Peyer's patch (tissue), 4 donors: ENCODE data around the gene SCN2B. TPM values are rescaled to one million over a fixed set of nuclear protein-coding genes. Genes with fewer than 3 reads are reported as not detected.

Experiments
- DNase-seq, 3 donors: peaks; one replicate each; pipeline ENCODE4 v3.0.0-alpha.2; 2017 to 2019
- H3K27ac ChIP-seq, 4 donors: fragments of 200-600 bp; sonication (generic); one replicate each; pipeline ENCODE4 v1.5.1; 2016 to 2019
- H3K27me3 ChIP-seq, 2 donors: fragments of 200-600 bp; sonication (generic); one replicate each; pipeline ENCODE4 v1.5.1; 2019
- H3K36me3 ChIP-seq, 3 donors: fragments of 200-600 bp; sonication (generic); one replicate each; pipeline ENCODE4 v1.5.1; 2016 to 2019
- H3K4me1 ChIP-seq, 4 donors: fragments of 200-600 bp; sonication (generic); one replicate each; pipeline ENCODE4 v1.5.1; 2016 to 2019
- H3K4me3 ChIP-seq, 4 donors: fragments of 200-600 bp; sonication (generic); 1 replicate in 3 of 4; 2 replicates in 1 of 4; pipeline ENCODE4 v1.5.1; 2016 to 2019; ENCODE audit warnings: mild to moderate bottlenecking in 1 of 4
- H3K9me3 ChIP-seq, 4 donors: fragments of 200-600 bp; sonication (generic); one replicate each; pipeline ENCODE4 v1.5.1; 2016 to 2019; ENCODE audit warnings: mild to moderate bottlenecking in 1 of 4
- POLR2A ChIP-seq, 2 donors: fragments of 450-650 bp; IDR thresholded peaks; one replicate each; pipeline ENCODE4 v1.5.1; 2017; ENCODE audit warnings: antibody characterized with exemption in 2 of 2, mild to moderate bottlenecking in 2 of 2, moderate library complexity in 2 of 2
- total RNA-seq, 4 donors: library from RNA; depleted of rRNA; stranded (reverse); fragments of >200 nt; gene quantifications; one replicate each; pipeline ENCODE4 v1.1.0, GENCODE V29; 2016
- TF ChIP-seq, protein P1 (sequence below), 6 experiments: fragments of 450-650 bp in 4 of 6; fragments of 200-600 bp in 2 of 6; sonication (generic) in 1 of 6; IDR thresholded peaks; one replicate each; pipeline ENCODE4 v1.5.1; 2017 to 2019; ENCODE audit warnings: antibody characterized with exemption in 6 of 6, mild to moderate bottlenecking in 3 of 6, moderate library complexity in 1 of 6

Gene SCN2B
- total RNA-seq, 4 donors from 2014 or later: 0.13 to 0.38 TPM; not detected in 2

DNA sequence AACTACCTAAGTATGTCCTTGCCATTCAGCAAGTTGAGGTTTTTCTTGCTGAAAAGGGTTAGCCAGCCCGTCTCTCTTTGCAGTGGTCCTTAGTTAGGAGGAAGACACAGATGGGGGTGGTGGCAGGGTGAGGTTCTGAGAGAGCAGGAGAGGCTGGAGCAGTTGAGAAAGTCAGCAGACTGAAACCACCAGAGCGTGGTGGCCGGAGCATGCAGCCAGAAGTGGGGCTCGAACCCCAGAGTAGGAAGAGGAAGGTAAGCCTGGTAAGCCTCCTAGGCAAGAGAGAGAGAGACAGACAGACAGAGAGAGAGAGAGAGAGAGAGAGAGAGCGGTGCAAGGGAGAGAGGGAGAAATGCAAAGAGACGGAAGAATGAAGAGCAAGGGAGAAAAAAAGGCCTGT is 14.7 kb downstream of the SCN2B start:
- H3K27me3 ChIP-seq: no peaks in the 10 kb centered on the region
- H3K4me3 ChIP-seq: no peak overlapping the region

DNA sequence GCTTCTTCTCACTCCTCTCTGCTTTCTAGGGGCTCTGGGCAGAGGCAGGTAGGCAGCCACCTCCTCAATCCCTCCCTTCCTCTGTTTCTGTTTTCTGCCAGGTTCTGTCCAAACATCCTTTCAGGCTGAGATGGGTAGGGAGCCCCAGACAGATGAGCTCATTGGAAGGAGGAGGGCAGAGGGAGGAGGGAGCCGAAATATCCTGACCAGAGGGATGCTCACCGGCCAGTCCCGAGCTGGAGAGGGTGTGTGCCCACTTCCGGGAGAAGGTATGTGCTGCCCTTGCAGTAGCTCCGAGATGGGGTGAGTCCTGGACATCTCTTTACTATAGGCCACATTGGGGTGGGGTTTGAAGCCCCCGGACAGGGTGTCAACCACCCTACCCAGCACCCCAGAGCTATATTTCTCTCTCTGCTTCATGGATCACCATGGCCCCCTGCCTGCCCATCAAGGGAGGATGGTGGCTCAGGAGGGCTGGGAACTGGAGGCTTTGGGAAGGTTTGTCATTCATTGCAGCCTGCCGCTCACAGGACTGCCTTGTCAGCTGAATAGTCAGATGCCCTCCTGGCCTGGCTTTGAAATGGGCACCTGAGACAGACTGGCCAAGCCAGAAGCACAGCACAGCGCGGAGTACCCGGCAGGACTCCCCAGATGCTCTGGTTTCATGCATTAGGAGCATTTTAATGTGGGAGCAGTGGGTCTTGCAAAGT is 19.1 kb downstream of the SCN2B start:
- DNase-seq: no peak
- Histone ChIP-seq H3K27me3 (peaks cover 0 to 29% of the 10 kb centered on the region in 2 donors), H3K9me3 (no peaks in the 10 kb centered on the region), H3K36me3 (no peaks in the 10 kb centered on the region), H3K27ac (no peak overlapping the region), H3K4me1 (peaks cover 0 to 20% (median 0%) of the 10 kb centered on the region in 4 donors), H3K4me3 (no peak overlapping the region)
- TF ChIP-seq POLR2A (IDR thresholded peaks at IDR 0.05): no peak
- TF ChIP-seq, protein P1, sequence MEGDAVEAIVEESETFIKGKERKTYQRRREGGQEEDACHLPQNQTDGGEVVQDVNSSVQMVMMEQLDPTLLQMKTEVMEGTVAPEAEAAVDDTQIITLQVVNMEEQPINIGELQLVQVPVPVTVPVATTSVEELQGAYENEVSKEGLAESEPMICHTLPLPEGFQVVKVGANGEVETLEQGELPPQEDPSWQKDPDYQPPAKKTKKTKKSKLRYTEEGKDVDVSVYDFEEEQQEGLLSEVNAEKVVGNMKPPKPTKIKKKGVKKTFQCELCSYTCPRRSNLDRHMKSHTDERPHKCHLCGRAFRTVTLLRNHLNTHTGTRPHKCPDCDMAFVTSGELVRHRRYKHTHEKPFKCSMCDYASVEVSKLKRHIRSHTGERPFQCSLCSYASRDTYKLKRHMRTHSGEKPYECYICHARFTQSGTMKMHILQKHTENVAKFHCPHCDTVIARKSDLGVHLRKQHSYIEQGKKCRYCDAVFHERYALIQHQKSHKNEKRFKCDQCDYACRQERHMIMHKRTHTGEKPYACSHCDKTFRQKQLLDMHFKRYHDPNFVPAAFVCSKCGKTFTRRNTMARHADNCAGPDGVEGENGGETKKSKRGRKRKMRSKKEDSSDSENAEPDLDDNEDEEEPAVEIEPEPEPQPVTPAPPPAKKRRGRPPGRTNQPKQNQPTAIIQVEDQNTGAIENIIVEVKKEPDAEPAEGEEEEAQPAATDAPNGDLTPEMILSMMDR (IDR thresholded peaks at IDR 0.05): no peak

More for the DNA sequence above, 14.7 kb downstream of the SCN2B start:
- Histone ChIP-seq H3K36me3 (no peaks in the 10 kb centered on the region), H3K9me3 (no peaks in the 10 kb centered on the region), H3K4me1 (peaks cover 0 to 4% (median 0%) of the 10 kb centered on the region in 4 donors), H3K27ac (no peak overlapping the region)
- TF ChIP-seq, protein P1 (IDR thresholded peaks at IDR 0.05): no peak
- TF ChIP-seq POLR2A (IDR thresholded peaks at IDR 0.05): no peak
- DNase-seq: no peak

DNA sequence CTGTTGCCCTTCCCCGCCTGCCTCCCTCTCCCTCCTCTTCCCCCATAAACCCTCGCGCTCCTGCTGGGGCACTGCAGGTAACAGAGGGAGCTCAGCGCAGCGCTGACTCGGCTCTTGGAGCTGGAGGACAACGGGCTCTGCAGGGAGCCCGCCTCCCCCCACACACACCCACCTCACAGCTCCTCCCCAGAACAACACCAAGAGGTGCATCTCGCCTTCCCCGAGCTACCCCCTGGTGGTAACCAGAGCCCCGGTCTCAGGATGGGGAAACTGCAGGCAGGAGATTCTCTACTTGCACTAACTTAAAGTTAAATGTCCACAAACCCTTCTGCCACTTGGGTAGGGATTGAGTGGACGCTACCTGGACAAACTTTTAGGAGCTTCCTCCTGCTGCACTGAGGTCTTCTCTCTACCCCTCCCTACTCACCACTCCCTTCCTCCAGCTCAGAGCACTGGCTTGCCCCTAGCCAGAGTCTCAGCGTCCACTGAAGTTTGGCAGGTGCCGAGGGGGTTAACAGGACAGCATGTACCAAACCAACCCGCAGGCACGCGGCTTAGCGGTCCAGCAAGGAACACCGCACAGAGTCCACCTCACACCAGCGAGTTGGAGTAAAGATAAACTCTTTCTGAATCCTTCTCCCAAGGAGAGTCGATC is 19.8 kb downstream of the SCN2B start:
- Histone ChIP-seq H3K9me3 (no peaks in the 10 kb centered on the region), H3K4me3 (no peak overlapping the region), H3K4me1 (peaks cover 0 to 24% (median 0%) of the 10 kb centered on the region in 4 donors), H3K27ac (no peak overlapping the region), H3K36me3 (no peaks in the 10 kb centered on the region), H3K27me3 (peaks cover 0 to 31% of the 10 kb centered on the region in 2 donors)
- no peak for DNase-seq
- TF ChIP-seq POLR2A (IDR thresholded peaks at IDR 0.05): no peak
- TF ChIP-seq, protein P1 (IDR thresholded peaks at IDR 0.05): no peak

DNA sequence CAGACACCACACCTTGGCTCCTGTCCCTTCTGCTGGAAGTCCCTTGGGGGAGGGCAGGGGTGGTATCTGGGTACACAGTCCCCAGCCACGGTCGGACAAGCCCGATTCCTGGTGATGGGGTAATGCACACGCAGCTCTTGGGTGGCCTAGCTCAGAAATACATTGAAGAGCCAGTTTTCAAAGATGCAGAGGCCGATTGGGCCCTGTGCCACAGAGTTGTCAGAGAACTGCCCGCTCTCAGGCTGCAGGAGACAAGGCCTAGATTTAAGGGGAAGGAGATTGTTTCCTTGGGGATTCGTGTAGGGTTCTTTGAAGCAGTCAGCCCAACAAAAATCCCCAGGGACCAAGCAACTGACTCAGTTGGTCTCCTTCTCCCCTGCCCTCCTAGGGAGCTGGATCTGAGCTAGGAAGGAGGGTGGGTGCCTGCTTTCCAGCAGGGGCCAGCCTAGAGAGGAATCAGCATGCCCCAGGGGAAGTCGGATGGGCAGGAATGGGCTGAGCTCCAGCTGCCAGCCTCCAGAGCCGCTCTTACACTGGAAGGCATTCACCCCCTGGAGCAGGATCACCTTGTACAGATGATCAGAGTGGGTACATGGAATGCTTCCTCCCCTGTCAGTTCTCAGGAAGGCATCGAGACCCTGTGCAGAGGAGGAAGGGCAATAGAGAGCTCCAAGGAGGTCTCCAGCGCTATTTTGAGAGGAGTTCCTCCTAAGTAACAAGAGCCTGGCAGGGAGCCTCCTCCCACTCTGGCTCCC is 20.5 kb downstream of the SCN2B start:
- no peak for TF ChIP-seq POLR2A (IDR thresholded peaks at IDR 0.05)
- TF ChIP-seq, protein P1 (IDR thresholded peaks at IDR 0.05): no peak
- peaks cover 0 to 31% of the 10 kb centered on the region in 2 donors for H3K27me3 ChIP-seq
- H3K36me3 ChIP-seq: no peaks in the 10 kb centered on the region
- H3K27ac ChIP-seq: no peak overlapping the region
- DNase-seq: no peak
- H3K4me3 ChIP-seq: no peak overlapping the region
- peaks cover 0 to 24% (median 0%) of the 10 kb centered on the region in 4 donors for H3K4me1 ChIP-seq
- H3K9me3 ChIP-seq: no peaks in the 10 kb centered on the region

DNA sequence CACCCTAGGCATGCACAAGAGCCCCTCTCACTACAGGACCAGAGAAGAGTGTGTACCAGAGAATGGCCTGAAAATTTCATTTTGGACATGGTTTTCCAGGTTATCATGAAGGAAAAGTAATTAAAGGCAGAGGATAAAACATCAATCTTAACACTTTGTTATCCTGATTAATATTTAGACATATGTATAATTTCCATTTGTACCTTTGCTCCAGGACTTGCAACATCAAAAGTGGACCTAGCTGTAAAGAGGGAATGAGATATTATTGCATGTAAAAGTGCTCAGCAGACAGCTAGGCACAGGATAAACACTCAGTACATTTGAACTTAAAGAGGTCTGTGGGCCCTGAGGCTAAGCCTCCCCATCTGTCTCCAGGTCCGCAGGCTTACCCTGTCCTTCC is 21.8 kb downstream of the SCN2B start:
- Histone ChIP-seq H3K27me3 (peaks cover 0 to 31% of the 10 kb centered on the region in 2 donors), H3K36me3 (no peaks in the 10 kb centered on the region), H3K4me3 (no peak overlapping the region), H3K27ac (no peak overlapping the region), H3K9me3 (no peaks in the 10 kb centered on the region), H3K4me1 (peaks cover 0 to 24% (median 0%) of the 10 kb centered on the region in 4 donors)
- TF ChIP-seq, protein P1 (IDR thresholded peaks at IDR 0.05): no peak
- TF ChIP-seq POLR2A (IDR thresholded peaks at IDR 0.05): no peak
- no peak for DNase-seq
